DMS 273 treated with DMSO at 0.1 percent for 48 hours (cell line): Measurements from ENCODE around the gene RABEP1.
"Not testable (repeated sequence)": the region's sequence is repeated elsewhere in the genome, so short reads cannot be mapped to it uniquely, and the experiment has no call there.

Experiments used
- DNase-seq: peaks from one replicate; lab custom pipeline; 2025; lab: John Stamatoyannopoulos, UW

The RABEP1 gene

GRCh38 chr17:5281814-5282641 is at the start of gene RABEP1:
TSS of gene RABEP1 (plus strand) at chr17:5282284. CDS start at chr17:5282487, 203 bp downstream.
- peak; percentile 66 for DNase-seq

- not testable (repeated sequence) for DNase-seq
Observed at GRCh38 chr17:5233492-5233891, 48.6 kb upstream of the RABEP1 start.

- no peak for DNase-seq
Observed at GRCh38 chr17:5234645-5235576, 47.2 kb upstream of the RABEP1 start, which contains the start of gene SCIMP. TSS of gene SCIMP (minus strand) at chr17:5234860. CDS start at chr17:5234755, 105 bp downstream.

- DNase-seq, result no peak
Observed at GRCh38 chr17:5236938-5237540, 45.0 kb upstream of the RABEP1 start.

- DNase-seq, result no peak
Observed at GRCh38 chr17:5237541-5238016, 44.5 kb upstream of the RABEP1 start.

GRCh38 chr17:5238333-5238732 is 43.8 kb upstream of the RABEP1 start:
- no peak for DNase-seq

- not testable (repeated sequence) for DNase-seq
Observed at GRCh38 chr17:5239769-5240168, 42.3 kb upstream of the RABEP1 start.

- no peak for DNase-seq
Observed at GRCh38 chr17:5241861-5242671, 40.0 kb upstream of the RABEP1 start.

GRCh38 chr17:5247621-5248020 is 34.5 kb upstream of the RABEP1 start:
- DNase-seq, result no peak

GRCh38 chr17:5248821-5249479 is 33.1 kb upstream of the RABEP1 start:
- no peak for DNase-seq

GRCh38 chr17:5249615-5250014 is 32.5 kb upstream of the RABEP1 start:
- DNase-seq, result peak; percentile 39

- DNase-seq, result no peak
Observed at GRCh38 chr17:5254414-5254813, 27.7 kb upstream of the RABEP1 start.

- DNase-seq, result no peak
Observed at GRCh38 chr17:5254903-5255521, 27.1 kb upstream of the RABEP1 start.

- DNase-seq, result no peak
Observed at GRCh38 chr17:5257124-5257523, 25.0 kb upstream of the RABEP1 start.

- no peak for DNase-seq
Observed at GRCh38 chr17:5260542-5260941, 21.5 kb upstream of the RABEP1 start.

GRCh38 chr17:5262416-5262991 is 19.6 kb upstream of the RABEP1 start:
- no peak for DNase-seq

GRCh38 chr17:5263441-5263840 is 18.6 kb upstream of the RABEP1 start:
- DNase-seq, result no peak

- DNase-seq, result no peak
Observed at GRCh38 chr17:5264893-5265292, 17.2 kb upstream of the RABEP1 start.

GRCh38 chr17:5269241-5269960 is 12.7 kb upstream of the RABEP1 start:
- DNase-seq, result no peak
